ENCODE measurements around the gene RAB28.

GRCh38 chr4:13415068-13415785 lies 68.9 kb downstream of the RAB28 start:
- TF ChIP-seq CTCF (conservative IDR thresholded peaks at IDR 0.05) (no peak), ZFX (IDR thresholded peaks at IDR 0.05) (no peak)

Data from C4-2B (cell line).